ENCODE measurements around the gene STK32C. TPM values are rescaled to one million over a fixed set of nuclear protein-coding genes. Genes with fewer than 3 reads are reported as not detected.

Gene STK32C
- total RNA-seq, 1 donor from 2014 or later, result 15.7 TPM

DNA sequence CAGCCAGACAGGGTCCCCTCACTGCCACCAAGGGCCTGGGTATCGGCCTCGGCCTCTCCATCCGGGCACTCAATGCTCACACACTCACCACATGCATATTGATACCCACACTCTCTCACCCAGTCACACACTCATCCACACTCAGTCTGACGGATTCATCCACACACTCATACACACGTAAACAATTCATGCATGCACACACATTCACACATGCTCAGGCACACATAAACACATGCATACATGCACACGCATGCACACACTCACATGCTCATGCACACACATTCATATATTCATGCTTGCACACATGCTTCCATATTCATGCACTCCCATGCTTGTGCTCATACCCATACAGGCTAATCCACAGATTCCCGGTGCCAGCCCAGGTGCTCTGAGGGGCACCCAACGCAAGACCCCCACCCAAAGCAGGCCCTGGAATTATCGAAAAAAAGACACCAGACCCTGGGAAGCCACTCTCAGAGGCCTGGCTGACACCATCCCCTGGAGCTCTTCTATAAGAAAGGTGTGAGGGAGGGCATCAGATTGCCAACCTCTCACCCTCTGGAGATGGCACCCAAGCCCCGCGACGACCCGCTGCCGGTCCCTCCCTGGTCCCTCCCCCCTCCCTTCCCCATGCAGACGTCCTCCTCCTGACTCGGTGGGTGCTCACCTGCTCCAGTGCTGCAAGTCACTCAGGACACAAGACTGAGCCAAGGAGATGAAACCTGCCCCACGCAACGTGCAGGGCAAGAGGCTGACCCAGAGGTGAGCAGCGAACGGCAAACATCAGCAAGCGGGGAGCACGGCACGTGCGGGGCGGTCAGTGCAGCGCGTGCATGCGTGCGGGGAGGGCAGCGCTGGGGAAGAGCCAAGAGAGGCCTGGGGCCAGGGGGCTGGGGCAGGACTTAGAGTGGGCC is 15.2 kb downstream of the STK32C start:
- H3K27ac Mint-ChIP-seq (ENCODE audit: unreplicated experiment), result no peak overlapping the region
- H3K4me3 Mint-ChIP-seq (ENCODE audit: unreplicated experiment), result no peak overlapping the region
- H3K27me3 Mint-ChIP-seq (ENCODE audit: unreplicated experiment), result peaks cover 23% of the 10 kb centered on the region

DNA sequence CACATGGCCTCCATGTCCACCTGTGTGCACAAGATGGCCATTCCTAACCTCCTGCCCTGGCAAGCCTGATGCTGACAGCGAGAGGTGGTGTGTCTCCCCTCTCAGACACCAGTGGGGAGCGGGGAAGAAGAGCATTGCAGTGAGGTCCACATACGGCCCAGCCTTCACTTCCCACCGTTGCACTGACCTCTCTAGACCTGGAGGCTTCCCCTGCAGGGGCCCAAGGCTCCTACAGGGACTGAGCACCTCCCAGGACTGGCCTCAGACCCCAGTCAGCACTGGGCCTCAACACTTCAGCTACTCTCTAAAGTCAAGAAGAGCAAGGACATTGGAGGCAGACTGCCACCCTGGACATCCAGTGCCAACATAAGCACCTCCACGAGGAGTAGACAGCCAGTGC is 15.9 kb downstream of the STK32C start:
- TF ChIP-seq, protein P1, sequence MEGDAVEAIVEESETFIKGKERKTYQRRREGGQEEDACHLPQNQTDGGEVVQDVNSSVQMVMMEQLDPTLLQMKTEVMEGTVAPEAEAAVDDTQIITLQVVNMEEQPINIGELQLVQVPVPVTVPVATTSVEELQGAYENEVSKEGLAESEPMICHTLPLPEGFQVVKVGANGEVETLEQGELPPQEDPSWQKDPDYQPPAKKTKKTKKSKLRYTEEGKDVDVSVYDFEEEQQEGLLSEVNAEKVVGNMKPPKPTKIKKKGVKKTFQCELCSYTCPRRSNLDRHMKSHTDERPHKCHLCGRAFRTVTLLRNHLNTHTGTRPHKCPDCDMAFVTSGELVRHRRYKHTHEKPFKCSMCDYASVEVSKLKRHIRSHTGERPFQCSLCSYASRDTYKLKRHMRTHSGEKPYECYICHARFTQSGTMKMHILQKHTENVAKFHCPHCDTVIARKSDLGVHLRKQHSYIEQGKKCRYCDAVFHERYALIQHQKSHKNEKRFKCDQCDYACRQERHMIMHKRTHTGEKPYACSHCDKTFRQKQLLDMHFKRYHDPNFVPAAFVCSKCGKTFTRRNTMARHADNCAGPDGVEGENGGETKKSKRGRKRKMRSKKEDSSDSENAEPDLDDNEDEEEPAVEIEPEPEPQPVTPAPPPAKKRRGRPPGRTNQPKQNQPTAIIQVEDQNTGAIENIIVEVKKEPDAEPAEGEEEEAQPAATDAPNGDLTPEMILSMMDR (IDR thresholded peaks at IDR 0.05), result no peak
- Mint-ChIP-seq H3K27me3 (ENCODE audit: unreplicated experiment) (peaks cover 23% of the 10 kb centered on the region), H3K36me3 (ENCODE audit: unreplicated experiment) (no peaks in the 10 kb centered on the region), H3K4me1 (ENCODE audit: unreplicated experiment) (peaks cover 5% of the 10 kb centered on the region), H3K4me3 (ENCODE audit: unreplicated experiment) (no peak overlapping the region), H3K9me3 (ENCODE audit: unreplicated experiment) (peaks cover 9% of the 10 kb centered on the region), H3K27ac (ENCODE audit: unreplicated experiment) (no peak overlapping the region)
- DNase-seq (ENCODE audit: extremely low spot score, unreplicated experiment), result no peak

More for the DNA sequence above, 15.2 kb downstream of the STK32C start:
- Mint-ChIP-seq H3K4me1 (ENCODE audit: unreplicated experiment) (peaks cover 5% of the 10 kb centered on the region), H3K36me3 (ENCODE audit: unreplicated experiment) (no peaks in the 10 kb centered on the region), H3K9me3 (ENCODE audit: unreplicated experiment) (peaks cover 9% of the 10 kb centered on the region)
- TF ChIP-seq, protein P1 (IDR thresholded peaks at IDR 0.05), result no peak
- no peak for DNase-seq (ENCODE audit: extremely low spot score, unreplicated experiment)

DNA sequence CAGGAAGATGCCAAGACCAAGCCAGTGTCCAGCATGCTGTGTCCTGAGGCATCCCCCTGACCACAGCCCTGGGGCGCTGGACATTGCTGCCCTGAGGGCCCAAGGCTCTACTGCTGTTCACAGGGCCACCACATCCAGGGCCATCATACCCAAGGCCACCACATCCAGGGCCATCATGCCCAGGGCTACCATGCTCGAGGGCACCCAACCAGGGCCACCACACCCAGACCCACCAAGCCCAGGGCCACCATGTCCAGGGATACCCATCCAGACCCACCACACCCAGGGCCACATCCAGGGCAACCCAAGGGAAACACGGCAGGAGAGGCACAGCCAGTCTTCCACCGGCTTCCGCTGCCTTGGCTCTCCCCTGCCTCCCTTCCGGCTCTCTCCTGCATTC is 17.1 kb downstream of the STK32C start:
- peaks cover 5% of the 10 kb centered on the region for H3K4me1 Mint-ChIP-seq (ENCODE audit: unreplicated experiment)
- no peak for DNase-seq (ENCODE audit: extremely low spot score, unreplicated experiment)

DNA sequence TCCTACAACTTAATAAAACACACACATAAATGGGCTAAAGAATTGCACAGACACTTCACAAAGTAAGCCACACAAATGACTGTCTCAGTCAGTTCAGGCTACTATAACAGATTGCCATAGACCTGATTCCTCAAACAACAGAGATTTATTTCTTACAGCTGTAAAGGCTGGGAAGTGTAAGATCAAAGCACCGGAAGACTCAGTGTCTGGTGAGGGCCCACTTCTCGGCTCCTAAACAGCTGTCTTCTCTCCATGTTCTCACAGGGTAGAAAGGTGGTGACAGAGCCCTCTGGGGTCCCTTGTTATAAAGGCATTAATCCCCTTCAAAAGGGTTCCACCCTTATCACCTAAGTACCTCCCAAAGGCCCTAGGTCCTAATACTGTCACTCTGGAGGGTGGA is 18.3 kb downstream of the STK32C start:
- Mint-ChIP-seq H3K9me3 (ENCODE audit: unreplicated experiment) (peaks cover 9% of the 10 kb centered on the region), H3K27me3 (ENCODE audit: unreplicated experiment) (peaks cover 37% of the 10 kb centered on the region), H3K4me3 (ENCODE audit: unreplicated experiment) (no peak overlapping the region), H3K36me3 (ENCODE audit: unreplicated experiment) (no peaks in the 10 kb centered on the region), H3K27ac (ENCODE audit: unreplicated experiment) (no peak overlapping the region), H3K4me1 (ENCODE audit: unreplicated experiment) (peaks cover 5% of the 10 kb centered on the region)
- TF ChIP-seq, protein P1 (IDR thresholded peaks at IDR 0.05), result no peak
- DNase-seq (ENCODE audit: extremely low spot score, unreplicated experiment), result no peak

More for the DNA sequence above, 17.1 kb downstream of the STK32C start:
- Mint-ChIP-seq H3K4me3 (ENCODE audit: unreplicated experiment) (no peak overlapping the region), H3K27ac (ENCODE audit: unreplicated experiment) (no peak overlapping the region), H3K27me3 (ENCODE audit: unreplicated experiment) (peaks cover 30% of the 10 kb centered on the region), H3K36me3 (ENCODE audit: unreplicated experiment) (no peaks in the 10 kb centered on the region), H3K9me3 (ENCODE audit: unreplicated experiment) (peaks cover 9% of the 10 kb centered on the region)
- TF ChIP-seq, protein P1 (IDR thresholded peaks at IDR 0.05), result no peak

DNA sequence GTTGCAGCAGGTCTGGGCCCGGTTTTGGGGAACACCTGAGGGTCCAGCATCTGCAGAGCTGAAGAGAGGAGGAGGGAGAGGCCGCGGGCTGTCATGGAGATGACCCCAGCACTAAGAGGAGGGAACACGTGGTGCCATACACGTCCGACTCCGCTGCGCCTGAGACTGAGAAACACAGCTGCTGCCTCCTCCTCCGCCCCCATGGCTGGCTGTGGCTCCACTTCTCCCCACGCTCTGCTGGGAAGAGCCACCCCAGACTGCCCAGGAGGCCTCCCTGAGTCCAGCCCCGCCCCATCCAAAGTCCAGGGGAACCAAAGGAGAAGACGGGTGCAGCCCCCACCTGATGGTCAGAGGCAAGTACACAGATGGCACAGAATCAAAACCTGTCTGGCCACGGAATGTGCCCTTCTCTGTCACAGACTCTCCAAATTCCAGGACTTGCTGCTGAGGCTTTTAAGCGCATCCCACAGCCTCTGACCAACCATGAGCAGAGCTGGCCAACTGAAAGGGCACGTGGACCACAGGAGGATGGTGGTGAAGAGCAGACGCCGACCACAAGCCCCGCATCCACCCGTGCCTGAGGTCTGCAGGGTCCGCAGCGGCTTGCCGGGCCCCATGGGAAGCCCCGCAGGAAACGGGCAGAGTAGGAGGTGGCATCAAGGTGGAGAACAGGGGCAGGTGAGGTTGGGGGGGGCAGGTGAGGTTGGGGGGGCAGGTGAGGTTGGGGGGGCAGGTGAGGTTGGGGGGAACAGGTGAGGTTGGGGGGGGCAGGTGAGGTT is 24.0 kb downstream of the STK32C start:
- H3K27ac Mint-ChIP-seq (ENCODE audit: unreplicated experiment), result no peak overlapping the region
- H3K27me3 Mint-ChIP-seq (ENCODE audit: unreplicated experiment), result peaks cover 22% of the 10 kb centered on the region
- peaks cover 3% of the 10 kb centered on the region for H3K4me1 Mint-ChIP-seq (ENCODE audit: unreplicated experiment)
- H3K36me3 Mint-ChIP-seq (ENCODE audit: unreplicated experiment), result no peaks in the 10 kb centered on the region
- TF ChIP-seq, protein P1 (IDR thresholded peaks at IDR 0.05), result no peak
- H3K4me3 Mint-ChIP-seq (ENCODE audit: unreplicated experiment), result no peak overlapping the region
- peaks cover 4% of the 10 kb centered on the region for H3K9me3 Mint-ChIP-seq (ENCODE audit: unreplicated experiment)
- no peak for DNase-seq (ENCODE audit: extremely low spot score, unreplicated experiment)
